Measurements from ENCODE around the gene ZC3H12A. TPM values are rescaled to one million over a fixed set of nuclear protein-coding genes. Genes with fewer than 3 reads are reported as not detected.

ZC3H12A gene
- polyA plus RNA-seq, 4 donors, result 1.9 to 2.8 (median 2.4) TPM

Other genes starting within 250 kb of the ZC3H12A start
- 100 to 1,000 TPM in 1 of 4 donors, 10 to 100 TPM in 3; 74.2 to 106 (median 96.7) TPM for gene MEAF6, start 40.2 kb downstream of the ZC3H12A start, polyA plus RNA-seq (ENCODE audit: insufficient read length in 4 of 4)
- 10 to 100 TPM; 12.2 to 14.8 (median 14.3) TPM for gene SNIP1, start 79.7 kb downstream of the ZC3H12A start, polyA plus RNA-seq (ENCODE audit: insufficient read length in 4 of 4)
- 10 to 100 TPM; 18.0 to 72.4 (median 57.8) TPM for gene DNALI1, start 82.4 kb downstream of the ZC3H12A start, polyA plus RNA-seq (ENCODE audit: insufficient read length in 4 of 4)
- 10 to 100 TPM; 55.5 to 85.3 (median 68.5) TPM for gene GNL2, start 121.4 kb downstream of the ZC3H12A start, polyA plus RNA-seq (ENCODE audit: insufficient read length in 4 of 4)
- gene RSPO1, start 160.3 kb downstream of the ZC3H12A start, polyA plus RNA-seq (ENCODE audit: insufficient read length in 4 of 4), result 10 to 100 TPM in 1 of 4 donors, 1 to 10 TPM in 3; 6.0 to 28.9 (median 7.0) TPM
- gene CDCA8, start 217.9 kb downstream of the ZC3H12A start, polyA plus RNA-seq (ENCODE audit: insufficient read length in 4 of 4), result 10 to 100 TPM; 14.9 to 17.0 (median 16.4) TPM

Measured in left renal pelvis (tissue), 4 donors.